Measurements from ENCODE around the gene NPL. TPM values are rescaled to one million over a fixed set of nuclear protein-coding genes. Genes with fewer than 3 reads are reported as not detected.

NPL gene
- total RNA-seq, 4 donors from 2014 or later = 4.2 to 13.2 (median 8.0) TPM

- no peaks in the 10 kb centered on the region for H3K9me3 ChIP-seq
- H3K4me3 ChIP-seq (replicated peaks in 1 of 3) = no peak overlapping the region
- H3K27ac ChIP-seq = no peak overlapping the region
- no peaks in the 10 kb centered on the region for H3K36me3 ChIP-seq
- TF ChIP-seq CTCF (IDR thresholded peaks at IDR 0.05) (no peak), POLR2A (IDR thresholded peaks at IDR 0.05) (no peak)
- no peaks in the 10 kb centered on the region for H3K27me3 ChIP-seq
- intact Hi-C loops (cut with DNase I) = loop anchor here (2.0 to 10.0 kb wide), 3 partner anchors 110 to 700 kb away; no protein-coding TSS in a partner anchor
- WGBS, 2 donors = 95 to 97% methylated on average over 2 of the region's 2 CpGs
- H3K4me1 ChIP-seq = peaks cover 7 to 18% of the 10 kb centered on the region in 2 donors
- no peak for DNase-seq
Measured at GRCh38 chr1:182785181-182785580, 4.4 kb upstream of the NPL start.

DNA sequence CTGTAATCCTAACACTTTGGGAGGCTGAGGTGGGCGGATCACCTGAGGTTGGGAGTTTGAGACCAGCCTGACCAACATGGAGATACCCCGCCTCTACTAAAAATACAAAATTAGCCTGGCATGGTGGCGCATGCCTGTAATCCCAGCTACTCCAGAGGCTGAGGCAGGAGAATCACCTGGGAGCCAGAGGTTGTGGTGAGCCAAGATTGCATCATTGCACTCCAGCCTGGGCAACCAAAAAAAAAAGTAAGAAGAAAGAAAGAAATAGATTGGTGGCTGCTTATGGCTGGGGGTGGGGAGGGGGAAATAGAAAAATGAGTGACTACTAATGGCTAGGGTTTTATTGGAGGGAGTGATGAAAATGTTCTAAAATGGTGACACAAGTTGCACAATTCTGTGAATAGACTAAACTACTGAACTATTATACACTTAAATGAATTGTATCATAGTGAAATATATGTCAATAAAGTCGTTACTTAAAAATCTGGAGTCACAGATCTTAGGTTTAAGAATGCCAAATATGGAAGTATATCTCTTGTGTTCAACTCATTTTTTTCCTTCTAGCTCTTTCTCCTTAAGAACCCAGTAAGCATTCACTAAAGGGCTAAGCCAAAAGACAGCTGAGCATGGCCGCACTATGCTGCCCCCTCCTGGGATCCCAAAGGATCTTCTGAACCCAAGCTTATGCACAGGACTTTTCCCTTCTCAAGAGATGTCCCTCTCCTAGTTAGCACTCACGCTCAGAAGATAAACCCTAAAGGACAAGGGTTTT, 3.2 kb upstream of the NPL start:
- H3K36me3 ChIP-seq = no peaks in the 10 kb centered on the region
- 66 to 67% methylated on average over 6 of the region's 6 CpGs for WGBS, 2 donors
- DNase-seq = peak; percentile 50 to 63
- H3K27ac ChIP-seq = no peak overlapping the region
- no peaks in the 10 kb centered on the region for H3K9me3 ChIP-seq
- TF ChIP-seq POLR2A (IDR thresholded peaks at IDR 0.05) (no peak), CTCF (IDR thresholded peaks at IDR 0.05) (peak; percentile 34 to 82 (median 72))
- peaks cover 8 to 20% of the 10 kb centered on the region in 2 donors for H3K4me1 ChIP-seq
- no peaks in the 10 kb centered on the region for H3K27me3 ChIP-seq
- intact Hi-C loops (cut with DNase I) = loop anchor here (10.0 kb wide), 2 partner anchors 112 to 702 kb away; no protein-coding TSS in a partner anchor
- no peak overlapping the region for H3K4me3 ChIP-seq (replicated peaks in 1 of 3)

- H3K27me3 ChIP-seq = no peaks in the 10 kb centered on the region
- H3K36me3 ChIP-seq = no peaks in the 10 kb centered on the region
- H3K4me1 ChIP-seq = peaks cover 8 to 18% of the 10 kb centered on the region in 2 donors
- no peak for DNase-seq
- H3K9me3 ChIP-seq = no peaks in the 10 kb centered on the region
- intact Hi-C loops (cut with DNase I) = loop anchor here (10.0 kb wide), 2 partner anchors 112 to 702 kb away; no protein-coding TSS in a partner anchor
- 67 to 70% methylated on average over 4 of the region's 4 CpGs for WGBS, 2 donors
- no peak overlapping the region for H3K4me3 ChIP-seq (replicated peaks in 1 of 3)
- no peak for TF ChIP-seq CTCF (IDR thresholded peaks at IDR 0.05)
- no peak for TF ChIP-seq POLR2A (IDR thresholded peaks at IDR 0.05)
- no peak overlapping the region for H3K27ac ChIP-seq
Measured at GRCh38 chr1:182786995-182787324, 2.6 kb upstream of the NPL start.

DNA sequence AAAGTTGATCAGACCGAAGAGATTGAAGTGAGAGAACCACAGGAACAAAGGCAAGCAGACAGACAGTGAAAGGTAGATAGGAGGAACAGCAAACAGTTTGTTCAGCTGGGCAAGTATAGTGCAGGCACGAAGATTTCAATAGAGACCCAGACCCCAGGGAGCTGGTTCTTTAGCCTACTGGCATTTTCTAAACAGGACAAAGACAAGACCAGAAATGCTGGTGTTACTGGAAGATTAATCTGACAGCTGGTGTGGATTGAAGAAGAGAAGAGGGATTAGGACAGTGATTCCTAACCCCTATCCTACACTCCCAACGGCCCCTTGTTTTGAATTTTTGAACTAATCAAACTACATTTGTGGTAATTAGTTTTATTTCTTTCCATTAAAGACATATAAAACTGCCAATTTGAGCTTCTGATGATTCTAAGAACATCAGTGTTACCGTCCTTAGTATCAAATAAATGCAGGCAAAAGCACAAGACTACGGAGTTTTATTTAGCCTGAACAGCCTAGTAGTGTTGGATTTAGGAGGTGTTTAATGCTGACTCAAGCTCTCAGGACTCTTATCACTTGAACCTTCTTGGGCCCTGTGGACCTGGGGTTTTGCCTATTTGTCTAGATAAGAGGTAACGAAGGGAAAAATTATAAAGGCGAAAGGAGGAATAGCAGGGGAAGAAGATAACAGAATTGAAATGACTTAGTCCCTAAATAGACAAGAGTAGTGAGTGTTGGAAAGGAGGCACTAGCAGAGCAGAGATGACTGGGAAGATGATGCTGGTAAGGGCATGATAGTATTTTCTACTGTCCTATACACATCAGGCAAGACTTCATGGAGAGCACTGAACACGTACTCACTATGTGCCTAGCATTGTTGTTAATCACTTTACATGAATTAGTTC, 2.0 kb downstream of the NPL start:
- no peak for DNase-seq
- Histone ChIP-seq H3K4me1 (peaks cover 5 to 10% of the 10 kb centered on the region in 2 donors), H3K9me3 (no peaks in the 10 kb centered on the region), H3K27ac (no peak overlapping the region), H3K36me3 (no peaks in the 10 kb centered on the region), H3K27me3 (no peaks in the 10 kb centered on the region), H3K4me3 (replicated peaks in 1 of 3) (no peak overlapping the region)
- intact Hi-C loops (cut with DNase I) = no loop called here
- TF ChIP-seq CTCF (IDR thresholded peaks at IDR 0.05) = no peak
- no peak for TF ChIP-seq POLR2A (IDR thresholded peaks at IDR 0.05)
- 95 to 96% methylated on average over 8 of the region's 8 CpGs for WGBS, 2 donors

Measured in thyroid gland (tissue), 4 donors.